Measurements from ENCODE around the gene FAM53A.
"Not testable (repeated sequence)": the region's sequence is repeated elsewhere in the genome, so short reads cannot be mapped to it uniquely, and the experiment has no call there.

The FAM53A gene

GRCh38 chr4:1640716-1641503, 43.2 kb downstream of the FAM53A start:
- DNase-seq (ENCODE audit: low read depth in 1 of 2, low spot score in 1 of 2), result not testable (repeated sequence)

DNA sequence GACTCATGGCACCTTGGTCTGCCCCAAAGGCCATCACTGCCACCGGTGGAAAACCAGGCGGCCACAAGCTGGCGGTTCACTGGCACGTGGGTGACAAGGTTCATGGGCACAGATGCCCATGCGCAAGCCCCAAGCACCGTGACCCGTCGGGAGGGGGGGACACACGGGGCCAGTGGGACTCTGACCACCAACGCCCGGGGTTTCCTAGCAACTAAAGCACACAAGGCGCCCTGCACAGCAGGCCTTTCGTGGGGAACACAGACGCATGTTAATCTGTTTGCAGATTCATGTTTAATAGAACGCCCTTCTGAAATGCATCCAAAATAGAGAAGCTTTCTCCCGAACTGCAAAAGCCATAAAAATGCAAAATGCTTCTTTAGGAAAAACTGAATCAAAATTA, 43.9 kb downstream of the FAM53A start:
- no peak for DNase-seq (ENCODE audit: low read depth in 1 of 2, low spot score in 1 of 2)

DNA sequence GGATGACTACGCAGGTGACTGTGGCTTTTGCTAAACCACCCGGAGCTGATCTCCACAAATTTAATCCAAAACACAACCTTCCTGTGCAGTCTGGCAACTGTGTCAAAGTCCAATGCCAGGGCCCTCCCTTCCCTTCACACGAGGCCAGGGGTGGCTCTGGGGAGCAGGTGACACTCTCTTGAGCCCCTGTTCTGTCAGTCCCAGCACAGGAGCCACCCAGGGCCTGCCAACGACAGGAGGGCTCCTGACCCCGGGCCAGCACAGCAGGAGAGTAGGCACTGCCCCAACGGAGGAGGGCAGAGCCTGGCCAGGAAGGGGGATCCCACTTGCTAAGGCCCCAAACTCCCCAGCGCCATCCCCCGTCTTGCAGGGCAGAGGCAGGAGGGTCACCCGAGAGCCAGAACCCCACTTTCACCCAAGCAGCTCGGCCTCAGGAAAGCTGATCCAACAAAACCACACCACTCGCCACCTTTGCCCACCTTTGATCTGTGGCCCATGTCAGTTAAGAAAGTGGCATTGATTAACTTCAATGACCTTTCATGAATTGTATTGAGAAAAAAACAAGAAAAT, 44.7 kb downstream of the FAM53A start:
- no peak for DNase-seq (ENCODE audit: low read depth in 1 of 2, low spot score in 1 of 2)

- no peak for DNase-seq (ENCODE audit: low read depth in 1 of 2, low spot score in 1 of 2)
Measured at GRCh38 chr4:1638873-1639272, 45.2 kb downstream of the FAM53A start.

GRCh38 chr4:1638272-1638598, 45.9 kb downstream of the FAM53A start:
- no peak for DNase-seq (ENCODE audit: low read depth in 1 of 2, low spot score in 1 of 2)

- no peak for DNase-seq (ENCODE audit: low read depth in 1 of 2, low spot score in 1 of 2)
Measured at GRCh38 chr4:1637580-1638271, 46.4 kb downstream of the FAM53A start.

- no peak for DNase-seq (ENCODE audit: low read depth in 1 of 2, low spot score in 1 of 2)
Measured at GRCh38 chr4:1636490-1637211, 47.5 kb downstream of the FAM53A start.

GRCh38 chr4:1635464-1635863, 48.6 kb downstream of the FAM53A start:
- DNase-seq (ENCODE audit: low read depth in 1 of 2, low spot score in 1 of 2), result no peak

GRCh38 chr4:1633993-1634392, 50.1 kb downstream of the FAM53A start:
- DNase-seq (ENCODE audit: low read depth in 1 of 2, low spot score in 1 of 2), result no peak

GRCh38 chr4:1632109-1633104, 51.7 kb downstream of the FAM53A start:
- no peak for DNase-seq (ENCODE audit: low read depth in 1 of 2, low spot score in 1 of 2)

GRCh38 chr4:1631136-1631535, 53.0 kb downstream of the FAM53A start:
- DNase-seq (ENCODE audit: low read depth in 1 of 2, low spot score in 1 of 2), result no peak

GRCh38 chr4:1630266-1630665, 53.8 kb downstream of the FAM53A start:
- no peak for DNase-seq (ENCODE audit: low read depth in 1 of 2, low spot score in 1 of 2)

- DNase-seq (ENCODE audit: low read depth in 1 of 2, low spot score in 1 of 2), result no peak
Measured at GRCh38 chr4:1629699-1630083, 54.4 kb downstream of the FAM53A start.

DNA sequence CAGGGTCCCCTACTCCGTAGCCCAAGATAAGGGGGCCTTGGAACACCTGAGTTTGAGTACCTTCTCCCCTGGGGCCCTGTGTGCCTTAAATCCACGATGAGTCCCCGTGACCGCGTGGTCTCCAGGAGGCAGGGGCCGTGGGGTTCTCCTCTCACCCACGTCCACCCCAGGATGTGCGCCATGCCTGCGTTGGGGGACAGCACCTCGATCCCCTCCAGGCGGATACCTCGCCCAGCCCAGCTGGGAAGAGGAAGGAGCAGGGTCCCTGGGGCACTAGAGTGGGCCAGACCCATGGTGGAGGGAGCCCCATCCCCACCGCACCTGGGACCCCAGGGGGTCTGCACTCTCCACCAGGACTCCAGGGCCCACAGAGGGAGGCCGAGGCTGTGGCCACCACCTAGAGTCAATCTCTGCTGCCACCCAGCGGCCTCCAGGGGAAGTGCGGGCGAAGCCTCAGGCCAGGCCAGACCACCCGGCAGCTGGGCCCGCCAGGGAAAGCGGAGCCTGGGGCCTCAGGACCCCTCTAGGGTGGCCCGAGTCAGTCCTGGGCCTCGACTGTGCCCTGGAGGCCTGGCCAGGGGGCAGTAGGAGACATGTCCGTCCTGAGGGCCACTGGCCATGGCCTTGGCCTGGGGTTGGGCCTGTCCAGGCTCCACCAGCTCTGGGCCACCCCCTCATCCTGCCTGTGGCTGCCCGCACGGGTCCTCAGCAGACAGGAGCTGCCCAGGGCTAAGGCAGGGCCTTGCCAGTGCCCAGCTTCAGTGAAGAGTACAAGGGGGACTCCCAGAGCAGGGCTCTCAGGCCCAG, 55.0 kb downstream of the FAM53A start:
- DNase-seq (ENCODE audit: low read depth in 1 of 2, low spot score in 1 of 2), result peak; percentile 49 to 55

- DNase-seq (ENCODE audit: low read depth in 1 of 2, low spot score in 1 of 2), result no peak
Measured at GRCh38 chr4:1627417-1628313, 56.4 kb downstream of the FAM53A start.

DNA sequence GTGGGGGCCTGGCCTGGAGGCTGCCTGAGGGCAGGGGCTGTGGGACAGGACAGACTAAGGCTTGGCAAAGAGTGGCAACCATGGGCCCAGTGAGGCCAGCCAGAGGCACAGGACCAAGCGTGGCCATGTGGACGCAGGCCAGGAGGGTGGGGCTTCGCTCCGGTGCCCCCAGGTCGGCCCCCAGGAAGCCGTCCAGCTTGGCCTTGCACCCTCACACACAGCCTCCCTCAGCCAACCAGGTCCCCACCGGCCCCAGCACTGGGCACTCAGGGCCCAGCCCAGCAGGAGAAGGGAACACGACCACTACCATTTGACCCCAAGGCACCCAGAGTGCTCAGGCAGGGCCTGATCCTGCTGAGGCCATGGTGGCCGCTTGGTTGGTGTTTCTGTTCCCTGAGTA, 57.2 kb downstream of the FAM53A start:
- DNase-seq (ENCODE audit: low read depth in 1 of 2, low spot score in 1 of 2), result no peak

DNA sequence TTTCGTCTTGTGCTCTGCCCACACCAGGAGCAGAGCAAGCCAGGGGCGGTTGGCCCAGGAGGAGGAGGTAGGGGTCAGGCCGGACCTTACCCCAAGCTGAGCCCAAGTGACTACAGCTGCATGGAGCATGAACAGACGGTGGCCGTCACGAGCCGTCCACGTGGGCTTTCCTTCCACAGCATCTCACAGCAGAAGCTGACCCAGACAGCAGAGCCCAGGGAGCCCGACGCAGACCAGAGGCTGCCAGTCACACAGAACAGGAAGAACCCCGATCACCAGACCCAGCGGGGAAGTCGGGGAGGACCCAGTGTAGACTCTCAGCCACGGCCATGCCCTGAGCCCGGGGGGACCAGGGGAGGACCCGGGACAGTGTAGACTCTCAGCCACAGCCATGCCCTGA, 58.0 kb downstream of the FAM53A start:
- no peak for DNase-seq (ENCODE audit: low read depth in 1 of 2, low spot score in 1 of 2)

- no peak for DNase-seq (ENCODE audit: low read depth in 1 of 2, low spot score in 1 of 2)
Measured at GRCh38 chr4:1625600-1626138, 58.4 kb downstream of the FAM53A start.

- DNase-seq (ENCODE audit: low read depth in 1 of 2, low spot score in 1 of 2), result no peak
Measured at GRCh38 chr4:1624519-1624910, 59.6 kb downstream of the FAM53A start.
